ENCODE results near the gene EPB41L1.

EPB41L1 gene

GRCh38 chr20:36261389-36262105 is 107.0 kb downstream of the EPB41L1 start:
- no peak for DNase-seq (ENCODE audit: low read depth in 3 of 3)

- DNase-seq (ENCODE audit: low read depth in 3 of 3): no peak
These were observed 107.9 kb downstream of the EPB41L1 start for GRCh38 chr20:36262440-36262839.

- no peak for DNase-seq (ENCODE audit: low read depth in 3 of 3)
These were observed 110.1 kb downstream of the EPB41L1 start for GRCh38 chr20:36264426-36265246.

GRCh38 chr20:36266189-36266588 is 111.6 kb downstream of the EPB41L1 start:
- no peak for DNase-seq (ENCODE audit: low read depth in 3 of 3)

- no peak for DNase-seq (ENCODE audit: low read depth in 3 of 3)
These were observed 113.3 kb downstream of the EPB41L1 start for GRCh38 chr20:36267605-36268381.

- DNase-seq (ENCODE audit: low read depth in 3 of 3): no peak
These were observed 114.2 kb downstream of the EPB41L1 start for GRCh38 chr20:36268440-36269342.

GRCh38 chr20:36269507-36269906 is 115.0 kb downstream of the EPB41L1 start:
- no peak for DNase-seq (ENCODE audit: low read depth in 3 of 3)

- DNase-seq (ENCODE audit: low read depth in 3 of 3): no peak
These were observed 116.5 kb downstream of the EPB41L1 start for GRCh38 chr20:36270744-36271638.

GRCh38 chr20:36271639-36272546 is 117.4 kb downstream of the EPB41L1 start:
- DNase-seq (ENCODE audit: low read depth in 3 of 3): no peak

GRCh38 chr20:36272547-36273220 is 118.1 kb downstream of the EPB41L1 start:
- no peak for DNase-seq (ENCODE audit: low read depth in 3 of 3)

GRCh38 chr20:36273414-36274180 is 119.1 kb downstream of the EPB41L1 start:
- no peak for DNase-seq (ENCODE audit: low read depth in 3 of 3)

- DNase-seq (ENCODE audit: low read depth in 3 of 3): no peak
These were observed 119.8 kb downstream of the EPB41L1 start for GRCh38 chr20:36274181-36274841.

GRCh38 chr20:36275011-36275410 is 120.5 kb downstream of the EPB41L1 start:
- no peak for DNase-seq (ENCODE audit: low read depth in 3 of 3)

GRCh38 chr20:36275441-36276189 is 121.1 kb downstream of the EPB41L1 start:
- DNase-seq (ENCODE audit: low read depth in 3 of 3): no peak

GRCh38 chr20:36277546-36277945 is 123.0 kb downstream of the EPB41L1 start:
- no peak for DNase-seq (ENCODE audit: low read depth in 3 of 3)

GRCh38 chr20:36279362-36279761 is 124.8 kb downstream of the EPB41L1 start:
- DNase-seq (ENCODE audit: low read depth in 3 of 3): no peak

GRCh38 chr20:36279776-36280175 is 125.2 kb downstream of the EPB41L1 start:
- no peak for DNase-seq (ENCODE audit: low read depth in 3 of 3)
